ENCODE results near the gene CHST2.

DNA sequence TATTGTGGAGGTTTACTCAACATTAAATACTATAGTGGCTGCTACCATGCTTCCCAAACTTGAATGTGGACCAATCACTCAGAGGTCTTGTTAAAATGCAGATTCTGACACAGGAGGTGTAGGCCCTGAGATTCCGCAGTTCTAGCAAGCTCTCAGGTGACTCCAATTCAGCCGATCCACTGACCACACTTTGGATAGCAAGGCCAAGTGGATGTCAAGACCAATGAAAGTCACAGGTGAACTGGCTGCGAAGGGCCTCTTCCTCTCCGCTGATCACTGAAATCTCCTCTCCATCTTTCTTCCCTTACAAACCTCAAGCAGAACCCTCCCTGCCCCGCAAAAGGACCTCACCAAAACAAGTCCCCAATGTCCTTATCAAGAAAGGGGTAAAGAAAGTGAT lies 9.2 kb upstream of the CHST2 start:
- TF ChIP-seq IRF2 (CRISPR knock-in tag; IDR thresholded peaks at IDR 0.05; ENCODE audit: borderline replicate concordance, low read depth), result no peak
- TF ChIP-seq, protein P1, sequence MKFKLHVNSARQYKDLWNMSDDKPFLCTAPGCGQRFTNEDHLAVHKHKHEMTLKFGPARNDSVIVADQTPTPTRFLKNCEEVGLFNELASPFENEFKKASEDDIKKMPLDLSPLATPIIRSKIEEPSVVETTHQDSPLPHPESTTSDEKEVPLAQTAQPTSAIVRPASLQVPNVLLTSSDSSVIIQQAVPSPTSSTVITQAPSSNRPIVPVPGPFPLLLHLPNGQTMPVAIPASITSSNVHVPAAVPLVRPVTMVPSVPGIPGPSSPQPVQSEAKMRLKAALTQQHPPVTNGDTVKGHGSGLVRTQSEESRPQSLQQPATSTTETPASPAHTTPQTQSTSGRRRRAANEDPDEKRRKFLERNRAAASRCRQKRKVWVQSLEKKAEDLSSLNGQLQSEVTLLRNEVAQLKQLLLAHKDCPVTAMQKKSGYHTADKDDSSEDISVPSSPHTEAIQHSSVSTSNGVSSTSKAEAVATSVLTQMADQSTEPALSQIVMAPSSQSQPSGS (CRISPR knock-in tag; IDR thresholded peaks at IDR 0.05; ENCODE audit: borderline replicate concordance, low read depth), result no peak
- no peak for TF ChIP-seq CBFB (CRISPR knock-in tag; IDR thresholded peaks at IDR 0.05; ENCODE audit: low read depth)
- TF ChIP-seq, protein P2, sequence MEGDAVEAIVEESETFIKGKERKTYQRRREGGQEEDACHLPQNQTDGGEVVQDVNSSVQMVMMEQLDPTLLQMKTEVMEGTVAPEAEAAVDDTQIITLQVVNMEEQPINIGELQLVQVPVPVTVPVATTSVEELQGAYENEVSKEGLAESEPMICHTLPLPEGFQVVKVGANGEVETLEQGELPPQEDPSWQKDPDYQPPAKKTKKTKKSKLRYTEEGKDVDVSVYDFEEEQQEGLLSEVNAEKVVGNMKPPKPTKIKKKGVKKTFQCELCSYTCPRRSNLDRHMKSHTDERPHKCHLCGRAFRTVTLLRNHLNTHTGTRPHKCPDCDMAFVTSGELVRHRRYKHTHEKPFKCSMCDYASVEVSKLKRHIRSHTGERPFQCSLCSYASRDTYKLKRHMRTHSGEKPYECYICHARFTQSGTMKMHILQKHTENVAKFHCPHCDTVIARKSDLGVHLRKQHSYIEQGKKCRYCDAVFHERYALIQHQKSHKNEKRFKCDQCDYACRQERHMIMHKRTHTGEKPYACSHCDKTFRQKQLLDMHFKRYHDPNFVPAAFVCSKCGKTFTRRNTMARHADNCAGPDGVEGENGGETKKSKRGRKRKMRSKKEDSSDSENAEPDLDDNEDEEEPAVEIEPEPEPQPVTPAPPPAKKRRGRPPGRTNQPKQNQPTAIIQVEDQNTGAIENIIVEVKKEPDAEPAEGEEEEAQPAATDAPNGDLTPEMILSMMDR (IDR thresholded peaks at IDR 0.05), result no peak

All from WTC11 (cell line).